ENCODE results near the gene ARL6IP4.

DNA sequence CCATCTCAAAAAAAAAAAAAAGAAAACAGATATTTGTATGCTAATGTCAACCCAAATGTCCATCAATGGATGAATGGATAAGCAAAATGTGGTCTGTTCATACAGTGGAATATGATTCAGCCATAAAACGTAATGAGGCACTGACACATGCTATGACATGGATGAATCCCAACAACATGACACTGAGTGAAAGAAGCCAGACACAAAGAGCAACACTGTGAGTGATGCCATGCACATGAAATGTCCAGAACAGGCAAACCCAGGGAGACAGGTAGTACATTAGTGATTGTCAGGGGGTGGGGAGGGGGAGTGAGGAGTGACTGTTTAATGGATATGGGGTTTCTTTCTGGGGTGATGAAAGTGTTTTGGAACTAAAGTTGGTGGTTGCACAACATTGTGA is 50.2 kb downstream of the ARL6IP4 start:
- TF ChIP-seq, protein P1, sequence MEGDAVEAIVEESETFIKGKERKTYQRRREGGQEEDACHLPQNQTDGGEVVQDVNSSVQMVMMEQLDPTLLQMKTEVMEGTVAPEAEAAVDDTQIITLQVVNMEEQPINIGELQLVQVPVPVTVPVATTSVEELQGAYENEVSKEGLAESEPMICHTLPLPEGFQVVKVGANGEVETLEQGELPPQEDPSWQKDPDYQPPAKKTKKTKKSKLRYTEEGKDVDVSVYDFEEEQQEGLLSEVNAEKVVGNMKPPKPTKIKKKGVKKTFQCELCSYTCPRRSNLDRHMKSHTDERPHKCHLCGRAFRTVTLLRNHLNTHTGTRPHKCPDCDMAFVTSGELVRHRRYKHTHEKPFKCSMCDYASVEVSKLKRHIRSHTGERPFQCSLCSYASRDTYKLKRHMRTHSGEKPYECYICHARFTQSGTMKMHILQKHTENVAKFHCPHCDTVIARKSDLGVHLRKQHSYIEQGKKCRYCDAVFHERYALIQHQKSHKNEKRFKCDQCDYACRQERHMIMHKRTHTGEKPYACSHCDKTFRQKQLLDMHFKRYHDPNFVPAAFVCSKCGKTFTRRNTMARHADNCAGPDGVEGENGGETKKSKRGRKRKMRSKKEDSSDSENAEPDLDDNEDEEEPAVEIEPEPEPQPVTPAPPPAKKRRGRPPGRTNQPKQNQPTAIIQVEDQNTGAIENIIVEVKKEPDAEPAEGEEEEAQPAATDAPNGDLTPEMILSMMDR (IDR thresholded peaks at IDR 0.05) = no peak
- no peak for TF ChIP-seq POLR2A (IDR thresholded peaks at IDR 0.05)

Data from esophagus squamous epithelium (tissue), 4 donors.